Measurements from ENCODE around the gene SPTLC2. TPM values are rescaled to one million over a fixed set of nuclear protein-coding genes. Genes with fewer than 3 reads are reported as not detected.
"Not testable (repeated sequence)": the region's sequence is repeated elsewhere in the genome, so short reads cannot be mapped to it uniquely, and the experiment has no call there.

Gene SPTLC2
- total and polyA plus RNA-seq, 2 of the 8 experiments (the other 6 are each of a cell fraction or from before 2014, with no cell fraction given), result 8.9 to 35.1 TPM

- H3K23me2 ChIP-seq (ENCODE audit: low read depth, low read length); H3K9me3 ChIP-seq (ENCODE audit: insufficient read depth in 2 of 2, low read depth in 1 of 2, low read length in 1 of 2); H3K27me3 ChIP-seq (replicated peaks in 1 of 4; ENCODE audit: control insufficient read depth in 3 of 4, extremely low read depth in 1 of 4, insufficient read depth in 3 of 4, low read length in 3 of 4); H4K8ac ChIP-seq (ENCODE audit: extremely low read depth, insufficient read depth, low read length); H3K9ac ChIP-seq (replicated peaks in 1 of 4; ENCODE audit: extremely low read depth in 1 of 4, low read depth in 3 of 4, low read length in 3 of 4); H3K79me1 ChIP-seq (ENCODE audit: low read depth, low read length); H4K20me1 ChIP-seq (replicated peaks in 1 of 2; ENCODE audit: control insufficient read depth in 1 of 2, insufficient read depth in 2 of 2, low read length in 2 of 2); H4K91ac ChIP-seq (replicated peaks; ENCODE audit: insufficient read length, low read length); H3K14ac ChIP-seq (ENCODE audit: insufficient read length); H4K5ac ChIP-seq (ENCODE audit: insufficient read length, low read depth, low read length); H2AFZ ChIP-seq (ENCODE audit: low read length); H2BK12ac ChIP-seq (ENCODE audit: low read depth, low read length); H3K4me2 ChIP-seq (ENCODE audit: insufficient read depth in 1 of 2, low read depth in 2 of 2, low read length in 2 of 2); H2AK5ac ChIP-seq (ENCODE audit: low read depth, low read length); H3K56ac ChIP-seq (replicated peaks; ENCODE audit: insufficient read length, low read depth, low read length); H3K23ac ChIP-seq (ENCODE audit: insufficient read length); DNase-seq (ENCODE audit: low read depth in 1 of 2, low spot score in 2 of 2); FAIRE-seq; H2BK5ac ChIP-seq (ENCODE audit: low read depth, low read length); H3K27ac ChIP-seq (ENCODE audit: low read depth, low read length); H2BK15ac ChIP-seq (ENCODE audit: low read length); H3K18ac ChIP-seq (ENCODE audit: extremely low read depth, low read length); H3K4me3 ChIP-seq (ENCODE audit: extremely low read depth in 1 of 4, insufficient read depth in 2 of 4, low read depth in 3 of 4, low read length in 4 of 4); H2BK120ac ChIP-seq (replicated peaks; ENCODE audit: low read depth, low read length); H3K4me1 ChIP-seq (replicated peaks in 1 of 4; ENCODE audit: control insufficient read depth in 3 of 4, insufficient read depth in 4 of 4, low read length in 3 of 4); H3K36me3 ChIP-seq (ENCODE audit: control insufficient read depth in 2 of 4, insufficient read depth in 4 of 4, low read length in 3 of 4); H3K4ac ChIP-seq (replicated peaks; ENCODE audit: insufficient read length, low read depth, low read length); H3K79me2 ChIP-seq (ENCODE audit: control insufficient read depth in 1 of 2, insufficient read depth in 2 of 2, low read length in 2 of 2); H2BK20ac ChIP-seq (ENCODE audit: low read length): not testable (repeated sequence)
- 88% methylated on average over 5 of the region's 5 CpGs; no CpG with 5 or more reads in 1 of the 2 experiments for WGBS, 2 experiments (ENCODE audit: extremely low coverage in 1 of 2, insufficient coverage in 1 of 2, insufficient read length in 1 of 2, insufficient replicate concordance in 2 of 2, low coverage in 1 of 2, low lambda C conversion rate in 2 of 2, missing lambda C conversion rate in 1 of 2)
- ChIA-PET POLR2A (ENCODE audit: partially characterized antibody) (interaction anchor here (0.6 kb wide), 1 partner anchor 8 kb away, joined by 4 read pairs; no protein-coding TSS in a partner anchor), CTCF (ENCODE audit: partially characterized antibody) (interaction anchor here (1.1 kb wide), 1 partner anchor 11 kb away, joined by 4 read pairs; no protein-coding TSS in a partner anchor)
These were observed 79.5 kb downstream of the SPTLC2 start for GRCh38 chr14:77536951-77537350.
